Uterus (tissue), 2 donors: Measurements from ENCODE around the gene LRP1B.

Source experiments
- POLR2A ChIP-seq, 2 donors: fragments of 450-650 bp; IDR thresholded peaks; one replicate each; pipeline ENCODE4 v1.6.1; 2016; ENCODE audit warnings: antibody characterized with exemption in 2 of 2, mild to moderate bottlenecking in 1 of 2, moderate library complexity in 1 of 2
- TF ChIP-seq, protein P1 (sequence below), 4 experiments: fragments of 200-600 bp in 2 of 4; fragments of 450-650 bp in 2 of 4; sonication (generic) in 2 of 4; IDR thresholded peaks; one replicate each; pipeline ENCODE4 v1.5.1; 2016 to 2019; ENCODE audit warnings: antibody characterized with exemption in 4 of 4, mild to moderate bottlenecking in 2 of 4, moderate library complexity in 1 of 4

DNA sequence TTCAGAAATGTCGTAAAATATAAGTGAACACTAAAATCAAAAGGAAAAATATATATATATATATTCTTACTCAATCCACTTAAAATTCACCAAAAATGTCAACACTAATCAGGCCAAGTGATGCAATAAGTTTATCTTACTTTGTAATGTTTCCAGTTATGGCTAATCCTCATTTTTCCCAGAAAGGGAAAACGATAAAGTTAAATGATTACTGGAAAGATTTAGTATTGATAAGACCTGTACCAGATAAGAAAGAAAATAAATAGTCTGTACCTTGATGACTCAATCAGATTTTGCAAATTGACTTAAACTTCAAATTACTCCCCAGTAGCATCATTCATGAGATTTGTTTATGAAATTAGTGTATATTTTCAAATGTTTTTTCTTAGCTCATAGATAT, 407.0 kb downstream of the LRP1B start:
- TF ChIP-seq, protein P1, sequence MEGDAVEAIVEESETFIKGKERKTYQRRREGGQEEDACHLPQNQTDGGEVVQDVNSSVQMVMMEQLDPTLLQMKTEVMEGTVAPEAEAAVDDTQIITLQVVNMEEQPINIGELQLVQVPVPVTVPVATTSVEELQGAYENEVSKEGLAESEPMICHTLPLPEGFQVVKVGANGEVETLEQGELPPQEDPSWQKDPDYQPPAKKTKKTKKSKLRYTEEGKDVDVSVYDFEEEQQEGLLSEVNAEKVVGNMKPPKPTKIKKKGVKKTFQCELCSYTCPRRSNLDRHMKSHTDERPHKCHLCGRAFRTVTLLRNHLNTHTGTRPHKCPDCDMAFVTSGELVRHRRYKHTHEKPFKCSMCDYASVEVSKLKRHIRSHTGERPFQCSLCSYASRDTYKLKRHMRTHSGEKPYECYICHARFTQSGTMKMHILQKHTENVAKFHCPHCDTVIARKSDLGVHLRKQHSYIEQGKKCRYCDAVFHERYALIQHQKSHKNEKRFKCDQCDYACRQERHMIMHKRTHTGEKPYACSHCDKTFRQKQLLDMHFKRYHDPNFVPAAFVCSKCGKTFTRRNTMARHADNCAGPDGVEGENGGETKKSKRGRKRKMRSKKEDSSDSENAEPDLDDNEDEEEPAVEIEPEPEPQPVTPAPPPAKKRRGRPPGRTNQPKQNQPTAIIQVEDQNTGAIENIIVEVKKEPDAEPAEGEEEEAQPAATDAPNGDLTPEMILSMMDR (IDR thresholded peaks at IDR 0.05), result no peak
- no peak for TF ChIP-seq POLR2A (IDR thresholded peaks at IDR 0.05)
